GM18502 (cell line): Measurements from ENCODE around the gene EPOP.

ENCODE experiments used
- ATAC-seq: cut with Tn5 transposase; IDR thresholded peaks from one replicate; pipeline ENCODE4 v1.9.1; 2021; ENCODE audit warnings: mild to moderate bottlenecking; ENCODE audit not compliant: unreplicated experiment, poor library complexity

EPOP gene

DNA sequence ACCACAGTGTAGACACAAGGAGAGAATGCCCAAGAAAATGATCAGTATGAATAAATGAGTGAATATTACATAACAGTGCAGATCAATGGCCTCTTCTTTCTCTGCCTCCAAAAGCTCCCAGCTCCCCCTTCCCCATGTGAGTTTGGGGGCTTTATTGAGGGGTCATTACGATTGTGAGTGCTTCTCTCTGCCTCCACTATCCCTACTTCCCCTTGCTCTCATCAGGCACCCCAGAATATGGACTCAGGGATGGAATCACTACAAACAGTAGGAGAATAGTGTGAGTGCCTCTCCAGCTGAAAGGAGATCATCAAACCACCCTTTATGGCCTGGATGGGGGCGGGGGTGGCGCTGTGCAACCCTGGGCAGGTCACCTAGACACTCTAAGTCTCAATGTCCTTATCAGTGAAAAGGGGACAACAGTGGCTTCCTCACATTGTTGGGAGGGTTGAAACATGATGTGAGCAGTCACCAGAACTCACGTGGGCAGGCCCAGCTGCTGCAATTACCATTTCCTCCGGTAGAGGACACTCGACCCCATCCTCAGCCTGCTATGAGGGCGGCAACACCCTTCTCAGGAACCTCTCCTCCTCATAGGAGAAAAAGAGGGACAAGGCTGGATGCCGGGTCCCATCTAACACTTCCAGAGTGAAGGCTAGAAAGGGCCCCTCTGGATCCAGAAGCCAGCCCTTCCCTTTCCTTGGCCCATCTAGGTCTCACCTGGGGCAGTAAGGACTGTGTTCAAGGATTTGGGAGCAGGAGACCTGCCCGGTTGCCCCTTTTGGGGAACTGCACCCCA is 2.1 kb upstream of the EPOP start:
- peak; percentile 44 for ATAC-seq

DNA sequence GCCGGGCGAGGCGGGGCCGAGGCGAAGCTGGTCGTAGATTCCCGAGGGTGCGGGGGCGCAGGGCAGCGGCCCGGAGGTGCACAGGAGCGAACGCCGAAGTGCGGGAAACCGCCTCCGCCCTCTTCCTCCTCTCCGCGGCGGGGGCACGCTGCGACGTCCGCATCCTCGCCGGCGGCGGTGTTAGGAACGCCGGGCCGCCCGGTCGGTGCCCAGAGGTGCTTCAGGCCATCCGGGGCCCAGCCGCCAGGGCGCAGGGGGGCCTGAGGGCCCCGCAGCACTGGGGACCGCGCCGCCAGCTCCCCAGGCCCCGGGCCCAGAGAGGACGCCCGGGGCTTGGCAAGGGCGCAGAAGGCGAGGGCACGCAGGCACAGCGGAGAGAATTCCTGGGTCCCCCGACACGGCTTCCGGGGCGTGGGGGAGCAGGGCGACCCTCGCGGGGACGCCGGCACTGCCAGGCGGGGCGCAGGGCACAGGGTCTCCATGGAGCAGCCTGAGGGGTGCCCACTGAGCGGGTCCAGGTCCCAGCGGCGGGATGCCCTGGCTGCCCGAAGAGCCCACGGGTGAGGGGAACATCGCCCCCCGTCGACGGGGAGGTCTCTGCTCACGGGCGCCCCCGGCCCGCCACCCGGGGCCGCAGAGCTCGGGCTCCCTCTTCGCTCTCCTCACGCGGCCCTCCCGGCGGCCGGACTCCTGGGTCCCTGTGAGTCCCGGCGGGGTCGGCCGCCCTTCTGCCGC is 576 bp downstream of the EPOP start:
- peak; percentile 17 for ATAC-seq

DNA sequence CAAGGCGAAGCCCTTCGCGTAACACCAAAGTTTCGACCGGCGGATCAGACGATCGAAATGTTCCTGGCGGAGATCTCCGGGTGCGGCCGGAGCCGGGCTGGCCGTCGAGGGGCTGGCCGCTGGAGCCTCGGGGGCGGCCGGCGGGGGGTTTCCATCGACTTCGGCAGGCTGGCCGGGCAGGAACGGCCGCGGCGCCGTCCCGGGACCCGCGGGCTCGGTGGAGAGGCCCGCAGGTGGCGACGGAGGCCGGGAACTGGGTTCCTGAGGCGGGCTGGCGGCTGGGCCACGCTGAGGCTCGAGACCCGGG is 1.1 kb downstream of the EPOP start:
- ATAC-seq, result peak; percentile 10

DNA sequence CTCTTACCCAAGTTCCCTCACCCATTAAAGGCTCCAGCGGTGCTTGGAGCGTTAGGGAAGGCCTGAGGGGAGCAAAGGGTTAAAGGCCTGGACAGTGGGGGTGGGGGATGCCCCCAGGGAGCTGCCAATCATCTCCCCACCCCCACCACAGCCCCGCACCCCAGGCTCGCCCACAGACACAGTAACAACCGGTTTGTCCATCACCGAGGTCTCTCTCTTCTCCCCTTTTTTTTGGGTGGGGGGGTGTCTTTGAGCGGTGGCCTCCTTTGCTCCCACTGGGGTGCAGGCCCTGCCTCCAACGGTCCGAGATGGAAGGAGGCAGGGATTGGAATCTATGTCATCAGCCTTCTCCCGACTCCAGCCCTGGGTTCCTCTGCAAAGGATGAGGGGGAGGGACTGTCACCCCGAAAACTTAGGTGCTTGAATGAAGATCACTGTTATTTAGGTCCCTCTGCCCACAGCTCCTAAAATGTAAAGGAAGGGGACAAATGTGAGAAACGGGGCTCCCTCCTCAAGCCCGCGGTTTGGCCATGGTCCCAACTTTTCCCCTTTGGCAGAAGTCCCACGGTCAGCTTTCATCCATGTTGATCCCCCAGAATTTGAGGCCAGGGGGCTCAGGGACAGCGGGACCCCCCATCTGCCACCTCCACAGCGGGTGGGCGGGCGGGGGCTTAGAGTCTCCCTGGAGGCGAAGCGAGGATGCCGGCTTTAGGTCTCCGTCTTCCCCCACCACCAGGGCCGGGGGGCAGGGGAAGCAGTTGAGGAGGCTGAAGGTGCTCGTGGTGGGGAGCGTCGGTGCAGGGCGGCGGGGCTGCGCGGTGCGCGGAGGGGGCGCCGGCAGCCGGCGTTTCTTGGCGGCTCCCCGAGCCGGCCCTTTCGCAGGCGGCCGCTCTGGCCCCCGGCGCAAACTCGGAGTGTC is 1.7 kb downstream of the EPOP start:
- ATAC-seq, result no peak

DNA sequence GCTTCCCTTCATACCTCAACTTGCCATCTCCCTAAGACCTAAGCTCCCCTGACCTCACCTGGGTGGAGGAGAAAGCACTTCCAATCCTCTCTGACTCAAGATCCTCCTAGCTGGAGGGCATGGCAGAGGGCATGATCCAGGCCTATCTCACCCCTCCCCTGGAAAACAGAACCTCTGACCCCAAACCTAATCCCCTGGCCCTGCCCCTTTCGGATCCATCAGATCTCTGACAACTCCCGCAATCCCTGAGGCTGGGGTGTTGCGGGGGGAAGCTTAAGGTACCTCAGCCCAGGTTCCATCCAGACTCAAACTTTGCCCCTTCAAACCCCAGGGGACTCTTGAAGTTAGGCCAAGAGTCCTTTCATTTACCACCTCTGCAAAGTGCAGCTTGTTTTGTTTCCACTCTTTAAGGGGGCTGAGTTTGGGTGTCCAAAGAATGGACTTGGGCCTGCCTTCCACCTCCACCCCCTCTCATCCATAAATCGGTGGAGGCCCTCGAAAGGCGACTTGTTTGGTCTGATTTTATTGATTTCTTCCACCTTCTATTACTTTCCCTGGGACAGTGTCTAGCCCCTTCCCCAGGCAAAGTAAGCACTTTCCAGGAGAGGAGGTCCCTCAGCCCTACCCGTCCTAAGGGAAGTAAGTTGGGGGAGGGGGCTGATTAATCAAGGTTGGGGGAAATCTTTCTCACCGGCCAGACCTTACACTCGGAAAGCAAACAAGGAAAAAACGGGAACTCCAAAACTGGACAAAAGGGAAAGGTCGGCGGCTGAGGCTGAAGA is 2.6 kb downstream of the EPOP start:
- ATAC-seq, result no peak

DNA sequence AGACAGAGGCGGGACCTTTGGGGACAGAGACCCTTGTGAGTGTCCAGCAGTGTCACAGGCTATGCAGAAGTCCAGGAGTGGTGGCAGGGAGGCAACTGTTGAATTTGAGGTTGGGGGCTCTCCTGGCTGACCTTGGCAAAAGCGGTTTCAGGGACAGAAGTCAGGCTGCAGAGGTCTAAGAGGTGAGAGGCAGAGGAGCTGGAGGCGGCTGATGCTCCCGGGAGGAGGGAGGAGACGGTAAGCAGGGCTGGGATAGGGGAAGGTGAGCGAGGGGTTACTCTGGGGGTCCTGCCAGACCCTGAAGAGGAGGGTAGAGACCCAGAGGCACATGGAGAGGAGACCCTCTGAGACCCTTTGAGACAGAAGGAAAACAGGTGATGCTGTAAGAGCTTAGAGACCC is 5.2 kb downstream of the EPOP start:
- no peak for ATAC-seq

DNA sequence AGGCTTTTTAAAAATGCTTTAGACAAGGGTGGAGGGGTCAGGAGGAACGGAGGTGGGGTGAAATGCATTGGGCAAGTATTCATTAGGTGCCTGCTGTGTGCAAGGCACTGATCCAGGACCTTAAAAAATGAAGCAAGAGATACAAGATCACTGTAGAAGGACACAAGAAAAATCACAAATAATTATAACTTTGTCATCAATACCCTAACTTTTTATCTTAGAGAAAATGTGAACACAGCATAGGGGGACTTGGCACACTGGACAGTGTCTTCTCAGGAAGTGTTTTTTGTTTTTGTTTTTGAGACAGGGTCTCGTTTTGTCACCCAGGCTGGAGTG is 7.0 kb downstream of the EPOP start:
- no peak for ATAC-seq

DNA sequence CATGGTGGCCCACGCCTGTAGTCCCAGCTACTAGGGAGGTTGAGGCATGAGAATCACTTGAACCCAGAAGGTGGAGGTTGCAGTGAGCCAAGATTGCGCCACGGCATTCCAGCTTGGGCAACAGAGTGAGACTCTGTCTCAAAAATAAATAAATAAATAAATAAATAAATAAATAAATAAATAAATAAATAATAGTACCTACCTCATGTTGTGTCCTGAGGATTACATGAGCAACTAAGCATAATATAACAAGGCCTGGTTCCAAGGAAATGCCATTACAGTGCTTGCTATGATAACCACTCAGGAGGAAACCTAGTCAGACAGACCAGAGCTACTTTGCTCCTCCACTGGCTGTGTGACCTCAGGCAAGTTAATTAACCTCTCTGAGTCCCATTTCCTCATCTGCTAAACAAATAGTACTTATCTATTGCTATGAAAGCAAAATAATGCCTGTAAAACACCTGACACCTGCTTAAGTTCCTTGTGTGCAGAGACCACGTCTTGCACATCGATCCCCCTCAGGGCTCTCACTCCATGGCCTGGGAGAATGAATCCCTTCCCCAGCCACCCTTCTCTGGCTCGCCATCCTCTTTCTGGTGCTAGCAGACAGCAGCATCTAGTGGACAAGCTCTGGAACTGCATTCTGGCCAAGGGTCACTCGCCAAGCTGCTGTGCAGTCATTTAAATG is 7.5 kb downstream of the EPOP start:
- no peak for ATAC-seq

DNA sequence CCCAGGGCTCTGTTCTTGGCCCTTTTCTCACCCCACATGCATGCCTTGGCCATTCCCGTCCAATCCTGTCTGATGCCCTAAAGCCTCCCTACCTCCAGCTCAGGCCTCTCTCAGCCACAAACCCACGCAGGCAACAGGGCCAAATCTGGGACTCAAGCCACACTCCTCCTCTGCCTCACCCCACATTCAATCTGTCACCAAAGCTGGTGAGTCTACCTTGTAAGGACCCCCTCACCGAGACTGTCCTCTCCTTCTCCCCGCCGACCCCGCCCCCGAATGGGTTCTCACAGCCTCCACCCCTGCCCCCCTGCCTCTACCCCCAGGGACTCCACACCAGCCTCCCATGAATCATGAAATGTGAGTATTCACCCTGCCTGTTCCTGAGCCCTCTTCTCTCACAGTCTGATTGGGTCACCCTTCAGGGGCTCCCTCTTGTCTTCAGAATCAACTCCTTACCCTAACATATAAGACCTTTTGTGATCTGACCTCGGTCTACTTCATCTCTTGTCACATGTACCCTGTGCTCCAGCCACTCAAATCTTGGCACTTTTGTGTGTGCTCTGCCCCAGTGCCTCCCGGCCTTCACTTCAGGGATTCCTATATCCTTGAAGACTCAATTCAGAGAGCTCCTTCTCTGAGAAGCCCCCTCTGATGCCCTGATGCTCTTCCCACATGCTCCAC is 10.7 kb downstream of the EPOP start:
- ATAC-seq, result no peak

DNA sequence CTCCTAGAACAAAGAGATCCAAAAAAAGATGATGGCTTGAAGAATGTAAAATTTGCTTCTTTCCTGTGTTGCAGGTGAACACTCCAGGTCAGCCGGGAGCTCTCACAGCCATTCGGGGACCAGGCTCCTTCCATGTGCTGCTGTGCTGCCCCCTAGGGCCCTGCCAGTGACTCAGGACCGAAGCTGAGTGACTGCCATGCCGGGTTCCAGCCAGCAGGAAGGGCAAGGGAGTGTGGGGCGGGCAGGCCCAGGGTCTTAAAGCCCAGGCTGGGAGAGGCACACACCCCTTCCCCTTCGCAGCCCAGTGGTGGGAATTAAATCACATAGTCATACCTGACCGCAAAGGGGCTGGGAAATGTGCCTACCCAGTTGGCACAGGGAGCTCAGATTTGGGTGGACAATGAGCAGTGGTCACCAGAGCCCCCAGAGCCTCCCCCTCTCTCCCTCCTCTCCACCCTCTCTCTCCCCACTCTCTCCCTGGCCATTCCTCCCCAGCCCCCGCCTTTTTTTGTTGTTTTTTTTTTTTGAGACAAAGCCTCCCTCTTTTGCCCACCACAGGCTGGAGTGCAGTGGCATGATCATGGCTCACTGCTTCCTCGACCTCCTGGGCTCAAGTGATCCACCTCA is 11.5 kb downstream of the EPOP start:
- no peak for ATAC-seq

DNA sequence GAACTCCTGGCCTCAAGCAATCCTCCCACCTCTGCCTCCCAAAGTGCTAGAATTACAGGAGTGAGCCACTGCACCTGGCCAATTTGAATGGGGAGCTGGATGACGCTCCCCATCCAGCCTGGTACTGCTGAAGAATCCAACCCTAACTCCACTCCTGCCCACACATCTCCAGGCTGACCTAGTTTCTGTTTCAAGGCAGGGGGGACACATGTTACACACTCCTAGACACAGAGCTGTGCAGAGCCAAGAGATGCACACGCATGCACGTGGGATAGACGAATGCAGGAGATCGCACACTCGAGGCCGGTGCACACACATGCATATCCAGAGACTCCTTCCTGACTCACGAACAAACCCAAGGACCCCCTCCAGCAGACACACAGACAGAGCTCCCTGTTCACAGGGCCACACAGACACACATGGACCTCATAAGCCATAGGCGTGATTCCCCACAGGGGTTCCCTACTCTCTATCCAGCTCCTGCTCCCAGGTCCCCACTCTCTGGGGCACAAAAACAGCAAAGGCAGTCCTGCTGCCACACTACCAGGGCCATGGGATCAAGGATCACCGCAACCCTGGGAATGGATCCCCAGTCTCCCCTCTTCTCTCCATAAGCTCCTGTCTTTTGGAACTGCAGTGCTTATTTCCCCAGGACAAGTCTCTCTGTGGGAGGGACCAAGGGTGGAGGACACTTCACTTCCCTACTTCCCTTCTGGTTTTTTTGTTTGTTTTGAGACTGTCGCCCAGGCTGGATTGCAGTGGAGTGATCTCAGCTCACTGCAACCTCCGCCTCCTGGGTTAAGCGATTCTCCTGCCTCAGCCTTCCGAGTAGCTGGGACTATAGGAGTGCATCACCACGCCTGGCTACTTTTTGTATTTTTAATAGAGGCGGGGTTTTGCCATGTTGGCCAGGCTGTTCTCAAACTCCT is 14.4 kb downstream of the EPOP start:
- no peak for ATAC-seq

DNA sequence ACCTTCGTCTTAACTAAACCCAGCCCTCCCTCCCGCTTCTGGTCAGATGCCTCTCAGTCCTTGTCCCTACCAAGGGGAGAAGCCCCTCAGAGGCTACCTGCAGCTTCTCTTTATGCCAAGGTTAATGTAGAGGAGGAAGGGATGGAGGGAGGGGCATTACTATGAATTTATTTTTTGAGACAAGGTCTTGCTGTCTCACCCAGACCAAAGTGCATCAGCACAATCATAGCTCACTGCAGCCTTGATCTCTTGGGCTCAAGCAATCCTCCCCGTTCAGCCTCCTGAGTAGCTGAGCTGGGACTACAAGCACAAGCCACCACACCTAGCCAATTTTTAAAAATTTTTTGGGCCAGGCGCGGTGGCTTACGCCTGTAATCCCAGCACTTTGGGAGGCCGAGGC is 15.3 kb downstream of the EPOP start:
- no peak for ATAC-seq

DNA sequence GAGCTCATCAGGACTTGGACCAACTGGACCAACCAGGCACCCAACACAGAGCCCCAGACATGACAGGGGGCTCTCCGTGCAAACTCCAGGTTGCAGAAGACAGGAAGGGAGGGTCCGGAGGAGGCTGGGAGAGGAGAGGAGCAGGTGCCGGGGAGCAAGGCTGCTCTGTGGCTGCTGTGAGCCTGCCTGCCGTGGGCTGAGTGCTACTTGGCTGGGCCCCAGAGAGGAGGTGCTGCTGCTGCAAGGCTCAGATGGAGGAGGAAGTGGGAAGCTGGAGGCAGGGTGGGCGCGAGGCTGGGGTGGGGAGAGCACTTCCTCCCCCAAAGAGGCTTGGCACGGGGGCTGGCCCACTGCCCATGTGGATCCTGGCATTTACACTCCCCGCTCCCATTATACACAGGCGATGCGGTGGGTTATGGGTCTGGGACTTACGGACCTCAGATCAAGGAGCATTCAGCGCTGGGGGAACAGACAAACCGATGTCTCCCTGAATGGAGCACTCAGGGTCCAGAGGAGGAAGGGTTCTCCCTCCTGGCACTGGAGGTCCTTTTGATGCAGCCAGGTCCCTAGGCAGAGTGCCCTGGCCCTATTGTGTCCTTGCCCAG is 15.9 kb downstream of the EPOP start:
- no peak for ATAC-seq

DNA sequence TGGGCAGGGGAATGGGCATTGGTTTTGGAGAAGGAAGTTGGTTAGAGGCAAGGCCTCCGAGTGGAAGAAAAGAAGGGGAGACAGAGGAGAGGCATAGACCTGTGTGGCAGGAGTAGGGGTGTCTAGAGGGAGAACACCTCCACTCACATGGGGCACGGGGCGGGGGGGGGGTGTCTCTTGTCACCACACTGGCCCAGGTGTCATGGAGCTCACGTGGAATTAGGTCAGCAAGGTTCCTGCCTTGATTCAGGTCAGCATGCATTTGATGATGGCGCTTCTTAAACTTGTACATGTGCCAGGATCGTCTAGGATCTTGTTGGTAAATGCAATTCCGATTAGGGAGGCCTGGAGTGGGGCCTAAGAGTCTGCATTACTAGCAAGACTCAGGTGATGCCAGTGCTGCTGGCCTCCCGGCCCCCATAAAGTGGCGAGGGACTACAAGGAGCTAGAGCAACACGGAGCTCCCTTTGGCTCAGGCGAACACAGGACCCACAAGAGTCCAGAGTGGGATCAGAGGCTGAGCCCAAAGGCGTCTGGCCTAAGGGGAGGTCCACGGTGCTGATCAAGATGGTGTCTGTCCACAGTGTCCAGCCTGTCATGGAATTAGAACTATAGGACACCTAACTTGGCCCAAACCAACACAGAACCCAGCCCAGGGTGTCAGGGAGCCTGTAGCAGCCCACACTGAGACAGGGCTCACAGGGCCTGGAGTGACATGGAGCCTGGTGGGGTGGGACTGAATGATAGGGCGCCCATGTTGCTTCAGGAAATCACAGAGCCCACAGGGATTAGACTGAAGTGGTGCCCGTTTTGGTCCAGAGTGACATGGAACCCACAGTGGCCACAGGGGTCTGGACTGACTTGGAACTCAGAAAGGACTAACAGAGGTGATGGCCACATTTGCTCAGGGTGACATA is 16.7 kb downstream of the EPOP start:
- ATAC-seq, result no peak

DNA sequence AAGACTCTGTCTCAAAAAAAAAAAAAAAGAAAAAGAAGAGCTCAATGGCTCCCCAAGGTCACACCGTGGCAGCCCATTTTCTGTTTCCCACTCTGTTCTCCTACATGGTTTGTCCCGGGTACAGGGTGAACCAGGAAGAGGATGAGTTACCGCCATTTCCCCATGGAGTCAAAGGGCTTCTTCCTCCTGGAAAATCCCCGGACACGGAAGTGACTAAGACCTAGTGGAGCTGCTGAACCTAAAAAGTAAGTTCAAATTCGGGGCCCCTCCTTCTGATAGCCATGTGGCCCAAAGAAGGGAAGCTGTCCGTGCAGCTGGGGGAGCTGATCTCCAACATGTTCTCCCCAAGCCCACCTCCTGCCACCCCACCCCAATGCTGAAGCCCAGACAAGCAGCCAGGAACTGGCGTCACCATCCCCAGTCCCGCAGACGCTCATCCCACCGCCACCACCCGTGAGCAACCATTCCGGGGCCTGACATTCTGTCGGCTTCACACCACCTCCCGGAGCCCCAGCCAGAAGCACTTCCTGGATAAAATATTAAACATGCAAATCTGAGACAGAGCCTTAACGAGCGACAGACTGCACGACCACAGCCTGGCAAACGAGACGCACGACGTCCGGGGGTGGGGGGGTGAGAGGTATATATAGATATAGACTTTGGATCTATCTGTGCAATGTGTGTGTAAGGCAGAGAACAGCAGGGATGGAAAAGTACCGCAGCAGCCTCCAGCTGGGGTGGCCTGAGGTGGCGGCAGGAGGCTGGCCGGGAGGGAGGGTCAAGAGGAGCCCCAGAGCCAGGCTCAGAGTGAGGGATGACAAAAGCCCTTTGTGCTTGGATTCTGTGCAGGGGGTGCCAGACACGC is 17.6 kb downstream of the EPOP start:
- no peak for ATAC-seq
